Measurements from ENCODE around the gene PRDX2. TPM values are rescaled to one million over a fixed set of nuclear protein-coding genes. Genes with fewer than 3 reads are reported as not detected.
A peak's percentile ranks its signal among the peaks of the same experiment; 100 is the strongest.

The PRDX2 gene
- total and polyA plus RNA-seq, 2 donors (not counting 3 experiments of a cell fraction or from before 2014, with no cell fraction given): 247 to 492 TPM

DNA sequence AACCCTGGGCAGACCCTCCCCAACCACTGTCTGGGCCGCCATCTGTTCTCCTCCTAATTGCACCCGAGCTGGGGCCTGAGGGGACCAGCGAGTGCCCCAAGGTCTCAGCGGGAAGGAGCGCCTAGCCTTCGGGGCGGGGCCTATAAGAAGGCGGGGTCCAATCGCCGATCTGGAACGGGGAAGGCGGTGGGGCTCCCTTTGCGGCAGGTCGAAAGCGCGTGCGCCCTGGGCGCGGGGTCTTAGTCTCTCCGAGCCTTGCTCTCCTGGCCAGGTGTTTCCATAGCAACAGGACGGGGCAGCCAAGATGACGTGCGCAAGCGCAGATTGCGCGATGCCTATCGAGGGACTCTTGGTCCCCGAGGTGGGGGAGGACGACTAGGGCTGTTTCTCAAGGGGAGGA is 39.5 kb upstream of the PRDX2 start:
- no TSS peak for BruUV-seq (replicated peaks)
- no peak overlapping the region for H3K4me3 ChIP-seq (replicated peaks in 1 of 3; ENCODE audit: insufficient read depth in 1 of 3, low read depth in 1 of 3, low read length in 3 of 3)
- dilution Hi-C loops (cut with MboI; ENCODE audit: extremely low pct_ligation_motif_present, low sequenced_read_pairs): no loop called here
- no peak for FAIRE-seq
- no peak for DNase-seq (ENCODE audit: low read depth, low spot score)
- H3K4me1 ChIP-seq (ENCODE audit: control insufficient read depth, extremely low read depth, insufficient read depth, low read length): no peaks in the 10 kb centered on the region
- H3K9me3 ChIP-seq (replicated peaks; ENCODE audit: control insufficient read depth, insufficient read depth, low read length): no peaks in the 10 kb centered on the region
- POLR2A ChIA-PET: no interaction called here
- TF ChIP-seq, protein P1, sequence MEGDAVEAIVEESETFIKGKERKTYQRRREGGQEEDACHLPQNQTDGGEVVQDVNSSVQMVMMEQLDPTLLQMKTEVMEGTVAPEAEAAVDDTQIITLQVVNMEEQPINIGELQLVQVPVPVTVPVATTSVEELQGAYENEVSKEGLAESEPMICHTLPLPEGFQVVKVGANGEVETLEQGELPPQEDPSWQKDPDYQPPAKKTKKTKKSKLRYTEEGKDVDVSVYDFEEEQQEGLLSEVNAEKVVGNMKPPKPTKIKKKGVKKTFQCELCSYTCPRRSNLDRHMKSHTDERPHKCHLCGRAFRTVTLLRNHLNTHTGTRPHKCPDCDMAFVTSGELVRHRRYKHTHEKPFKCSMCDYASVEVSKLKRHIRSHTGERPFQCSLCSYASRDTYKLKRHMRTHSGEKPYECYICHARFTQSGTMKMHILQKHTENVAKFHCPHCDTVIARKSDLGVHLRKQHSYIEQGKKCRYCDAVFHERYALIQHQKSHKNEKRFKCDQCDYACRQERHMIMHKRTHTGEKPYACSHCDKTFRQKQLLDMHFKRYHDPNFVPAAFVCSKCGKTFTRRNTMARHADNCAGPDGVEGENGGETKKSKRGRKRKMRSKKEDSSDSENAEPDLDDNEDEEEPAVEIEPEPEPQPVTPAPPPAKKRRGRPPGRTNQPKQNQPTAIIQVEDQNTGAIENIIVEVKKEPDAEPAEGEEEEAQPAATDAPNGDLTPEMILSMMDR (IDR thresholded peaks at IDR 0.05; ENCODE audit: extremely low read depth in 1 of 2, insufficient read depth in 1 of 2, low read depth in 1 of 2, low read length in 2 of 2): no peak
- TF ChIP-seq GATA2 (IDR thresholded peaks at IDR 0.05; ENCODE audit: insufficient read depth, insufficient read length, low read depth, low read length) (no peak), POLR2A (IDR thresholded peaks at IDR 0.05; ENCODE audit: low read depth, low read length) (no peak), EZH2 (IDR thresholded peaks at IDR 0.05; ENCODE audit: borderline replicate concordance, low read depth, low read length, severe bottlenecking) (no peak), MAX (IDR thresholded peaks at IDR 0.05; ENCODE audit: insufficient read depth, insufficient read length) (no peak), MYC (IDR thresholded peaks at IDR 0.05; ENCODE audit: low read depth, low read length) (no peak), POLR2AphosphoS5 (IDR thresholded peaks at IDR 0.05; ENCODE audit: insufficient read depth, low read depth, low read length) (no peak), FOS (IDR thresholded peaks at IDR 0.05; ENCODE audit: borderline replicate concordance, insufficient read depth, low read length) (no peak), JUN (IDR thresholded peaks at IDR 0.05; ENCODE audit: borderline replicate concordance, insufficient read depth, insufficient read length, low read depth) (no peak)
- intact Hi-C loops (cut with micrococcal nuclease): no loop called here
- H3K27me3 ChIP-seq (ENCODE audit: control insufficient read depth in 2 of 2, insufficient read depth in 2 of 2, low read length in 2 of 2): peaks cover 34 to 42% of the 10 kb centered on the region in 2 experiments
- no peaks in the 10 kb centered on the region for H3K79me2 ChIP-seq (ENCODE audit: control insufficient read depth, insufficient read depth, low read length)
- CTCF ChIA-PET: interaction anchor here (1.0 kb wide), 1 partner anchor 75 kb away, joined by 4 read pairs; no protein-coding TSS in a partner anchor
- no peaks in the 10 kb centered on the region for H3K36me3 ChIP-seq (ENCODE audit: control insufficient read depth in 2 of 2, extremely low read depth in 1 of 2, insufficient read depth in 2 of 2, low read length in 2 of 2)
- H4K20me1 ChIP-seq (replicated peaks; ENCODE audit: control insufficient read depth, extremely low read depth, insufficient read depth, low read length): no peaks in the 10 kb centered on the region
- peak overlapping the region; percentile 43 for H2AFZ ChIP-seq (ENCODE audit: low read depth, low read length)
- H3K9ac ChIP-seq (replicated peaks; ENCODE audit: extremely low read depth, insufficient read depth, low read length): no peak overlapping the region
- H3K27ac ChIP-seq (ENCODE audit: insufficient read depth, low read depth, low read length): no peak overlapping the region
- H3K9me1 ChIP-seq (replicated peaks; ENCODE audit: control insufficient read depth, extremely low read depth, insufficient read depth, low read length): no peaks in the 10 kb centered on the region
- H3K4me2 ChIP-seq (ENCODE audit: insufficient read depth, low read length): peak overlapping the region; percentile 5

Measured in endothelial cell of umbilical vein (primary cell).